HG03066 (cell line): ENCODE results near the gene CHD5.

Experiments
- ATAC-seq: cut with Tn5 transposase; IDR thresholded peaks from one replicate; pipeline ENCODE4 v1.9.1; 2021; ENCODE audit warnings: low read depth; ENCODE audit not compliant: unreplicated experiment

Gene CHD5

DNA sequence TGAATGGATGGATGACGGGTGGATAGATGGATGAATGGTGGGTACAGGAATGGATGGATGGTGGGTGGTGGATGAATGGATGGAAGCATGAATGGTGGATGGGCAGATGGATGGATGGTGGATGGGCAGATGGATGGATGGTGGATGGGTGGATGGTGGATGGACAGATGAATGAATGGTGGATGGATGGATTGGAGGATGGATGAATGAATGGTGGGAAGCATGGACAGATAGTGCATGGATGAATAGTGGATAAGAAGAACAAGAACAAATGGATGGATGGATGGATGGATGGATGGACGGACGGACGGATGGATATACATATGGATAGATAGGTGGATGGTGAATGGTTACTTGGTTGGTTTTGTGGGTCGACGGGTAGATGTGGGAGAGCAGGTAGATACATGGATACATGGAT lies 4.7 kb downstream of the CHD5 start:
- no peak for ATAC-seq

DNA sequence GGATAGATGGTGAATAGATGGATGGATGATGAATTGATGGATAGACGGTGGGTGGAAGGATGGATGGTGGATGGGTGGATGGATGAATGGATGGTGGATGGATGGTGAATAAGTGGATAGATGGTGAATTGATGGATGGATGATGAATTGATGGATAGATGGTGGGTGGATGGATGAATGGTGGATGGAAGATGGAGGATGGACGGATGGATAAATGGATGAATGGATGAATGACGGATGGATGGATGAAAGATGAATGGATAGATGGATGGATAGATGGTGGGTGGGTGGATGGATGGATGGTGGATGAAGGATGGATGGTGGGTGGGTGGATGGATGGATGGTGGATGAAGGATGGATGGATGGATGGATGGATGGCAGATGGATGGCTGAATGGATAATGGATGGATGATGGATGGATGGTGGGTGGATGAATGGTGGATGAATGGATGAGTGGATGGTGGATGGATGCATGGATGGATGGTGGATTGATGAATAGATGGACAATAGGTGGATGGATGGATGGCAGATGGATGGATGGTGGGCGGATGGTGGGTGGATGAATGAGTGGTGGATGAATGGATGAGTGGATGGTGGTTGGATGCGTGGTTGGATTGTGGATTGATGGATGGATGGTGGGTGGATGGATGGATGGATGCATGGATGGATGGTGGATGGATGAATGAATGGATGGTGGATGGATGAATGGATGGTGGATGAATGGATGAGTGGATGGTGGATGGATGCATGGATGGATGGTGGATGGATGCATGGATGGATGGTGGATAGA lies 5.3 kb downstream of the CHD5 start:
- no peak for ATAC-seq

DNA sequence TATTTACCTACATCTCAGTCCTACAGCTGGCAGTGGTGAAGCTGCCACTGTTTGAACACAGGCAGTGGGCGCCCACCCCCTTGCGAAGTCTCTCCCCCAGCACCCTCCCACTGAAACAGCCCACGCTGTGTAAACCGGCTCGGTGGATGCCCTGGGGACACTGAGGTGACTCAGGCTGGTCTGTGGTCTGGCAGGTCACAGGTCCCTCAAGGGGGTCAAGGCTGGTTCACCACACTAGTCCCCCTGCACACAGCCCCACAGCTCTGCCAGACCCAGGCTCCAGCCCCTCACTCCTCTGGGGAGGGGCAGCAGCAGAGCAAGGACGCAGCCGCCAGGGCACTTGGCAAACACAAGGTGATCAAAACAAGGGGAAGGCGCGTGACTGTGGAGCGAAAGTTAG lies 7.6 kb downstream of the CHD5 start:
- ATAC-seq: no peak

GRCh38 chr1:6171548-6172124 lies 8.5 kb downstream of the CHD5 start:
- ATAC-seq: no peak

GRCh38 chr1:6170742-6171201 lies 9.3 kb downstream of the CHD5 start:
- ATAC-seq: no peak

GRCh38 chr1:6170116-6170741 lies 9.9 kb downstream of the CHD5 start:
- no peak for ATAC-seq

GRCh38 chr1:6168947-6169586 lies 11.1 kb downstream of the CHD5 start:
- no peak for ATAC-seq

GRCh38 chr1:6167391-6168303 lies 12.5 kb downstream of the CHD5 start:
- no peak for ATAC-seq

DNA sequence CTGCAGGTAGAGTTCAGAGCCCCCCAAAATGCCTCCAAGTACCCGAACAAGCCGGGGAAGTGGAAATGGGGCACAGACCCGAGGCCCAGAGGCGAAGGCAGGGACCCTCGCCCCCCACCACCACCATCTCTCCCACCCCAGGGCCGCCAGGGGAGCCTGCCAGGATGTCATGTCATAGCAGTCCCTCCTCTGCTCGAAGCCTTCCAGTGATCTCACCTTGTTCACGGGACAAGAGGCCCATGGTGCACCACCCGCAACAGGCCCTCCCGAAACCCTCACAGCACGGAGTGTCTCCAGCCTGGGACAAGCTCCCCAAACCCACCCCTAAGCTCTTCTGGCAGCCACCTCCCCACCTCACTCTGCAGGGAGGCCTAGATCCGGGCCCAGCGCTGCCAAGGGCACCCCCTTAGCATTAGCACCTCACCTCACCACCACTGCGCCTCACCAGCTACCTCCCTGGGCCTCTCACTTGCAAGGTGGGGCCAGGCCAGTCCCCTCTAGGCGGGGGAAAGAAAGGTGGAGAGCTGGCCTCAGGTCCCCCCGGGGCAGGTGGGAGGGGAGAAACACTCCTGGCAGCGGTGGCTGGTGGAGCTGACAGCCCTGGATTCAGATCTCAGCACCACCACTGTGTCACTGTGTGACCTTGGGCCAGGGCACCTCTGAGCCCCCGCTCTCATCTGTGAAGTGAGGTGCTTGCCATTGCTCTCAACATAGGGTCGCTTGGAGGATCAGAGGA lies 13.3 kb downstream of the CHD5 start:
- no peak for ATAC-seq

- ATAC-seq: no peak
Measured at GRCh38 chr1:6166221-6166620, 13.9 kb downstream of the CHD5 start.

DNA sequence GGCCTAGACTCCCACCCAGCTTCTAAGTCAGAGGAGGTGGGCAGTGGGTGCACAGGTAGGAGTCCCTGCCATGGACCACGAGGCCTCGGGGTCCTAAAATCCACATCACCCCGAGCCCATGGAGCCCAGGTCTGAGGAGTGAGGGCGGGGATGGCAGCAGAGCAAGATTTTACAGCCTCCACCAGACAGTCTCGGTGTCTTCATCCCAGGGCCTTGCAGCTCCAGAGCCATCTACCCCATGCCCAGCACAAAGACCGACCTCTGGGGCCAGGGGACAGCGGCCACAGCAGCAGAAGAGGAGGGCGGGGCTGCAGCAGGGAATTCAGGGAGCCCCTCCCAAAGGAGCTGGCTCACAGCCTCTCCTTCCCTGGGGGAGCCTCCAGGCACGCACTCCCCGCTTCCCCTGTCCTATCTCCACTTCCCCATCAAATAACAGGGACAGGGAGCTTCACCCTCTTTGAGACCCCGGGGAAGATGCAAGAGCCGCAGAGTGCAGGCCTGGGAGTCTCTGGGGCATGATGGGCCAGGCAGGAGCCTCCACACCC lies 14.6 kb downstream of the CHD5 start:
- no peak for ATAC-seq

GRCh38 chr1:6165027-6165426 lies 15.1 kb downstream of the CHD5 start:
- no peak for ATAC-seq

GRCh38 chr1:6163973-6164617 lies 16.0 kb downstream of the CHD5 start:
- no peak for ATAC-seq

DNA sequence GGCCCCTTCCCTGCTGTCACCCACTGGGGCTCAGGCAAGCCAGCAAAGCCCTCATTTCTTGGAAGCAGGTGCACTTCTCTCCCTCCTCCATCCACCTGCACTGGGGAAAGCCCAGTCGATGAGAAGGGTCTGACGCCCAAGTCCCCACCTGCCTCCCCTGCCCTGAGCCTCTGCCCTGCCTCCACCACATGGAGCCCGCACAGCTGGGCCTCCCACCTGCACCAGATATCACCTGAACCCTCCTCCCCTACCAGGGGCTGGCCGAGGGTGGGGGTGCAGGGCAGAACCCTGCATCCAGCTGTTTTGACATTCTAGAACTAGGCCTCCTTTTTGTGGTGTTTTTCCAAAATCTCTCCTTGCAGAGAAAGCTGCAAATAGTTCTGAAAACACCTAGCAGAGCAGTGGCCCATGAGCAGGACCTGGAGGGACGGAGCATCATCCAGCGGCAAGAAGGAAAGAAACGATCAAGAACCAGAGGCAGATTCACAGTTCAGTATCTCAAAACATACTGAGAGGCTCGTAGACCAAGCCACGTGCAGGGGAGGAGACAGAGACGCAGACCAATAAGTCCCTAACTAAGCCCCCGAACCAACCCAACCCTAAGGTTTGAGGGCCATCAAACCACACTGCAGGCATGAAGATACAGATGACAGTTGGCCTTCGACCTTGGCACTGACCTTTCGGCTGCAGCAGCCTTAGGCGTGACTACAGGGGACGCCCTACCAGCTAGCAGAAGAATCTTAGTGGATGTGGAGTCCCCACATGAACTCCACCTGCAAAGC lies 16.7 kb downstream of the CHD5 start:
- ATAC-seq: no peak

- no peak for ATAC-seq
Measured at GRCh38 chr1:6162773-6163172, 17.3 kb downstream of the CHD5 start.

DNA sequence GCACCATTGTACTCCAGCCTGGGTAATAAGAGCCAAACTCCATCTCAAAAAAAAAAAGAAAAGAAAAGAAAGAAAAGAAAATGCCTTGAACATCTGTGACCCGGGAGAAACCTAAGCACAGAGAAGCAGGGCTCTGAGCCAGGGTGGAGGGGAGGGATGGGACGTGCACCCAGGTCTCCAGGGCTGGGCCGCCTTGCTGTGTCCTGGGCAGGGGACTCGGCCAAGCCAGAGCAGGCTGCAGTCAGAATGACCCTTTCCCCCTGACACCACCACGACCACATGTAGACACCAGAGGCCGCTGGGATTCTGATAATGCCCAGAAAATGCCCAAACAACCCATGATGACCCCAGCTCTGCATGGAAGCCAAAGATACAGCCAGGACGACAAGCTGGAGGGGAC lies 17.8 kb downstream of the CHD5 start:
- ATAC-seq: no peak

DNA sequence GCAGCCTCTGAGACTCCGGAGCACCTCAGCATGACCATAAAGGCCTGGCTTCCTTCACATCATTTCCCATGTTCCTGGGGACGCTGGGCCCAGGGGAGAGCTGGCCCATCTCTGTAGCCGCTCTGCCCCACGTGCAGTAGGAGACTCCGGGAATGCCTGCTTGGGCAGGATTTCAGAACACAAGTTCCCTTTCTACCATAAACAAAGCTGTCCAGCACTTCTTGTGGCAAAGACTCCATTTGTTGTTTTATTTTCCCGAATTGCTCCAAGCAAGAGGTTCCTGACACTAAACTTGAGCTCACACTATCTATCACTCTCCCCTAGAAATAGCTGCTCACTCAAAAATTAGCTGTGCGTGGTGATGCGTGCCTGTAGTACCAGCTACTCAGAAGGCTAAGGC lies 21.9 kb downstream of the CHD5 start:
- no peak for ATAC-seq

DNA sequence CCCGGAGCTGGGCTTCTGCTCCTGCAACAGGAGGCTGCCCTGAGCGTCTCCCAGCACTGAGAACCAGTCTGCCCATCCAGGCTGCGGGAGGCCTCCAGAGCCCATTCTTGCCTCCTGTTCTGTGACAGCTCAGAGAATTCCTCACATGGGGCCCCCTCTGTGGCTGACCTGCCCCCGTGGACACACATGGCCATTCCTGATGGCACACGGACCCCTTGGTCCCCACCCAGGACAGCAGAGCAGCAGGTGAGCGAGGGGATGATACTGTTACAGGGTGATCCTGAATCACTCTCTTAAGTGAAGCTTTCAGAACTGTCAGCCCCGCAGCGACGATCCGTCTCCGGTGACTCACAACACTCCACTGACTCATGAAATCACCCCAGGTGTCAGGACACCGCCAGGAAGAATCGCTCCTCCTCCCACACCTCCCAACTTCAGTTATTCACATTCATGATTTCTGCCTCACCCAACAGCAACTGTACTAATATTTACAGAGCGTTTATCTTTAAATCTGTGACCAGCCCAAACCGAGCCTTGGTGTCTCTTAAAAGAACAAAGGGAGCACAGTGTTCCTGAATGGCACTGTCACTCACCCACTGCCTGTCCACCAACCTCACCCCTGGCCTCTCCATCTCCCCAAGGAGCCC lies 22.5 kb downstream of the CHD5 start:
- no peak for ATAC-seq
